Superior temporal gyrus (tissue), 1 donor: ENCODE results near the gene RAMP2.
A peak's percentile ranks its signal among the peaks of the same experiment; 100 is the strongest.
"Not testable (repeated sequence)": the region's sequence is repeated elsewhere in the genome, so short reads cannot be mapped to it uniquely, and the experiment has no call there.

Experiments used
- DNase-seq: peaks from one replicate; pipeline ENCODE4 v3.0.0-alpha.2; 2016; ENCODE audit errors: extremely low spot score

The RAMP2 gene, protein sequence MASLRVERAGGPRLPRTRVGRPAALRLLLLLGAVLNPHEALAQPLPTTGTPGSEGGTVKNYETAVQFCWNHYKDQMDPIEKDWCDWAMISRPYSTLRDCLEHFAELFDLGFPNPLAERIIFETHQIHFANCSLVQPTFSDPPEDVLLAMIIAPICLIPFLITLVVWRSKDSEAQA

DNA sequence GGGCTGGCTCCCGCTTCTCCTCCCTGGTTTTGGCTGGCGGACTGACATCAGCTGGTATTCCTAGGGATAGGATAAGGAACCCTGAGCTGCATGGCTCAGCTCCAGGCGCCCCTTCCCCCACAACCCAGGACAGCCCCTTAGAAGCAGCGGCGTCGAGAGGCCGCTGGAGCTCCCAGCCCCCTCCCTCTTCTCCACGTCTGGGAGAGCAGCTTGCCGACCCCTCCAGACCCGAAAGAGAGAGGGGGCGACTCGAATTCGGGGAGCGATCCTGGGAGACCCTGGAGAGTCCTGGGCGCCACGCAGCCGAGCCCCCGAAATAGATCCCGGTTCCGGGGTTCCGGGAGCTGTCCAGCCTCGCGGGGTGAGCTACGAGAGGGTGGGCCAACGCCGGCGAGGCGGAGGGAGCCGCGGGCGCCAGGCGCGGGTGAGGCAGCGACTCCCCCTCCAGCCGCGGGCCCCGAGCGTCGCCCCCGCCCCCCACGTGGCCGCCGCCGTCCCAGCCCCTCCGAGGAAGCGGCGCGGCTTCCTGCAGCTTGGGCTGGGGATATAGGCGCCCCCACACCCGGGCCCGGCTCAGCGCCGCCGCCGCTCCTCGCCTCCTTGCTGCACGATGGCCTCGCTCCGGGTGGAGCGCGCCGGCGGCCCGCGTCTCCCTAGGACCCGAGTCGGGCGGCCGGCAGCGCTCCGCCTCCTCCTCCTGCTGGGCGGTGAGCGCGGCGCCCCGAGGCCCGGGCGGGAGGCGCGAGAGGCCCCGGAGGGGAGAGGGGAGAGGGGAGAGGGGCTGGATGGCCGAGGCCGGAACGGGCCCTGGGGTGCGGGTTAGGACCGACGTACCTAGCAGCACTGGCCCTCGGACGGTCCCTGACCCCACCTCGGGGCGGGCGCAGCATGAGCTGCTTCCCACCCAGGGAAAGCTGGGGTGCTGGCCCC, at the start of gene RAMP2:
RAMP2 (plus strand) TSS at position 576 of the 930 bp plus-strand sequence; CDS start at position 611, 35 bp downstream.
- DNase-seq: no peak

DNA sequence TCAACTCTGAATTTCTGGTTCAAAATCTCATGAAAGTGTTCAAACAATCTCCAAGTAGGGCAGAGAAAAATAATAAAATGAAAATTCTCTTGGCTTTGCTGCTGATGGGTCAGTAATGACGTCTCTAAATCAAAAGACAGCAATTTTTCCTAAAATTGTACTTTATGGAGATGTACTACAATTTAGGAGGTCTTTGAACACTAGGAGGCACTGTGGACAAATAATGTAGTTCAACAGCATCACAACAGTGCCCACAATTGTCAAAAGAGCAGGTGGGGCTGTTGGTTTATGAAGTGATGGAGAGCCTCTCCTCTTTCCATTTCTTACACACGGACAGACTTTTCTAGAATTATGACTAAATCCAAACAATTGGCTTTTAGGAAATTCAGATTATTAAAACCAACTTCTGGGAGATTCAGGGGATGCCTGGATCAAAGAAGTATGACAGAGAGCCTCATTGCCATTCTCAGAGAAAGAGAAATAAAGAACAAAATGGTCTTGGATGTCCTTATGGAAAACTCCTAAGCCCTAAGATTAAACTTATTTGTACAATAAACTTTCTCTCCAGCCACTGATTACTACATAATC, 39.9 kb upstream of the RAMP2 start:
- peak; percentile 92 for DNase-seq

DNA sequence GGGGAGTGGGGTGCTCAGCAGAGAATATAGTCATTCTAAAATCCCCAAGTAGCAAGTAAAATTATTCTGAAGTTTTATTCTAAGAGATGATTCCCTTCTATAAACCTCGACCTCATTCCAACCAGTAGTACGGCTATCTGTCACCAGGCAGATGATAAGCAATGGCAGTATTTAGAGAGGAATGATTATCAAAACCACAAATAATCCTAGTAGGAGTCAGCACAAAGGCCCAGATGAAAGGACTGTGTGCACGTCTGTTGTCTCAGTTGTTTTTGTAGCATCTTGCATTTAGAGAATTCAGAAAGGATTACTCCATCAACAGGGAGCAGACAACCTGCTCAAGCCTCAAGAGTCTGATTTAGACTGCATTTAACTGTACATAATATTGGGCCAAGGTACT, 37.4 kb upstream of the RAMP2 start:
- DNase-seq: no peak

DNA sequence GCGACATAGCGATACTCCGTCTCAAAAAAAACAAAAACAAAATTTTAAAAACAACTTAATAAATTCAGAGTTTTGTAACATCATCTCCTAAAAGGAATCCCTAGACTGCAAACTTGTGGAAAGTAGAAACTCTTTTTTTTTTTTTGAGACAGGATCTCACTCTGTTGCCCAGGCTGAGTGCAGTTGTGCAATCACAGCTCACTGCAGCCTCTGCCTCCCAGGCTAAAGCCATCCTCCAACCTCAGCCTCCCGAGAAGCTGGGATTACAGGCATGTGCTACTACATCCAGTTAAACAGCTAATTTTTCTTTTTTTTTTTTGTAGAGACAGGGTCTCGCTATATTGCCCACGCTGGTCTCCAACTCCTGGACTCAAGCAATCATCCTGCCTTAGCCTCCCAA, 35.9 kb upstream of the RAMP2 start:
- DNase-seq: no peak

DNA sequence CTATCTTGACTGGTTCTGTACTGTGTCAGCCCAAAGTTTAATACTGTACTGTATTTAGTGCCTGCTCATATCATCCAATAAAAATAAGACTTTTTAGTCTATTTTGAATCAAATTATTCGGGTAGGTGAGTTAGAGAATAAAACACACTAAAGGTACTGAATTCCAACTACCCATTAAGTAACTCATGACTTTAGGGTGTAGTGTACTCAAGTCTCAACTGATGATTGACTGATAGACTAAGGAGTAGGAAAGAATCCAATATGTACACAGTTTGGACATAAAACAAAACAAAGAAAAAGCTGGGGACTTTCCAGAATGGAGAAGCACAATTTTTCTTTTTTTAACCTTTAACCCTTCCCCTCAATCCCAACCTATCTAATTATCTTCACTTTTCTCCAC, 20.3 kb upstream of the RAMP2 start:
- DNase-seq: no peak

DNA sequence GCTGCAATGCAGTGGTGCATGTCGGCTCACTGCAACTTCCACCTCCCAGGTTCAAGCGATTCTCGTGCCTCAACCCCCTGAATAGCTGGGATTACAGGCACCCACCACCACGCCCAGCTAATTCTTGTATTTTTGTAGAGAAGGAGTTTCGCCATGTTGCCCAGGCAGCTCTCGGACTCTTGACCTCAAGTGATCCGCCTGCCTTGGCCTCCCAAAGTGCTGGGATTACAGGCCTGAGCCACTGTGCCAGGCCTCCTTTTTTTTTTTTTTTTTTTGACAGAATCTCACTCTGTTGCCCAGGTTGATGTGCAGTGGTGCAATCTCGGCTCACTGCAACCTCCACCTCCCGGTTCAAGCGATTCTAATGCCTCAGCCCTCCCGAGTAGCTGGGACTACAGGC, 18.1 kb upstream of the RAMP2 start:
- DNase-seq: not testable (repeated sequence)

DNA sequence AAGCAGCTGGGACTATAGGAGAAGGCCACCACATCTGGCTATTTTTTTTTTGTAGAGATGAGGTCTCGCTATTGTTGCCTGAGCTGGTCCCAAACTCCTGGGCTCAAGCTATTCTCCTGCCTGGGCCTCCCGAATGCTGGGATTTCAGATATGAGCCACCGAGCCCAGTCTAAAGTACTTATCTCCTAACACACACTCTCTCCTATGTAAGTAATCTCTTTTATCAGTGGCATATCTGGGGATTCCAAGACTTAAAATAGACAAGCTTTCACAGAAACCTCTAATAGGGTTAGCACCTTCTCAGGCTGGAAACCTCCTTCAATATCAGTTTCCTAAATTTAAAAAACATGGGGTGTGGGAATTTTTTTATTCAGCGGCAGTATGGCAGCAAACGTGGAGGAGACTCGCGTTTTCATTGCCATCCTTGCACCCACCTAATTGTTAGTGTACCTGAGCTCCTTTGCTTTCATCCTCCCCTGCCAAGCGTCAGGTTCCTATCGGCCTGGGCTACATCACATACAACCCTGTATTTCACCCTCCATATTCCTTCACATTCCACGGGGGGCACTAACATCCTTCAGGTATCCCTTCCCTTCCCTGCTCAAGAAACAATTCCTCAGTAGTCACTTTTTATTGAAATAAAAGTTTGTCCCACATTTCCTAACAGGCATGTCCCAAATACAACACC, 17.3 kb upstream of the RAMP2 start:
- DNase-seq: no peak

DNA sequence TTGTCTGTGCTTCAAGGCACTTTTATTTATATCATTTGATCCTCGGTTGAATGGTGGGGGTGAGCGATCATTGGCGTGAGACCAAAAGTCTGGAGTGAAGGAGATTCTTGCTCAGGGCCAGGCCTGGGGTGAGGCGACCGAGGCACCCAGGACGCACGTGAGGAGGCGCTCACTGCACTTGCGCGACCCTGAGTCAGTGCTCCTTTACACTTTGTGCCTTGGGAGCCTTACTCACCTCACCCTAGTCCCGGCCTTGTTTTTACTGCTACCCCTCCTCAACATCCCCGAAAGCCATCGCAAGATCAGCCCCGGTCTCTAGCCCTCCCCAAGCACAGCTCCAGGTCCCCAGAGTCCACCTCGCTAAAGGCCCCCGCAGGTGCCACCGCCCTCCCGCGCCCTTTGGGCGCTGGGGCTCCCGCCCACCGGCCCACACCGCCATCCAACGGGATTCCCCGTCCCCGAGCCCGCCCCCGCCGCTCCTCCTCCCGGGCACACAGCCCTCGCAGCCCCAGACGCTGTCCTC, 16.7 kb upstream of the RAMP2 start:
- peak; percentile 56 for DNase-seq

DNA sequence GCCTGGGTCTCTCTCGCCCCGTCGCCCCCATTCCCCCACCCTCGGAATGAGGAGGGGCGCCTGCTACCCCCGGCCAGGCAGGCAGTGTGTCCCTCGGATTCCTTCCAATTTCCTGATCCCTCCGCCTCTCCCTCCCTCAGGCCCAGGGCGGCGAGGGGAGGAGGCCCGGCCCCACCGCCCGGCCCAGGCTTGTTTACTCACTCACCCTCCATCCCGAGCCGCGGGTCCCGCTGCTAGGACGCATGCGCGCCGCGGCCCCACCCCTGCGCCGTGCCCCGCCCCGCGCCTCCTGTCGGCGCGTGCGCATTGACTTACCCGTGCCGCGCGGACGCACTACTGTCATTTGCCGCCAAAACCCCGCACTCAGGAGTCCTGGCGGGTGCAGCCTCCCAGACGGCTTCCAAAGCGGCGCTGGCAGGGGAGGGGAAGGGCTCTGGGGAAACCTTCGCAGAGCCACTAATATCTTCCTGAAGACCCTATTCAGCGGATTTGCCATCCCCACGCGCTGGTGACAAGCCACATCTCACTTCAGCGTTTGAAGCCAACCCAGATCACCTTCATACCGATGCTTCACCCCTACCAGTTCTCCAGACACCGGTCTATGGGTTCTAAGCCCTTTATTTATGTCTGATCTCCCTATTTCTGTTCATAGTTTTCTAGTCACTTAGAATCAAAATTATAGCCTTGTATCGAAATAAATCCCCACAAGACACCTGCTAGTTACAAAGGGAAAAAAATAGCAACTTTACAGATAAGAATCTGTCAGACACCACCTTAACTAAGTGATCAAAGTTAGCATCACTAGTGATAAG, 16.0 kb upstream of the RAMP2 start, which contains the start of gene EZH1:
EZH1 (minus strand) TSS at position 235 of the 812 bp plus-strand sequence. CDS start 16,099 bp downstream, outside the sequence.
- DNase-seq: peak; percentile 92

DNA sequence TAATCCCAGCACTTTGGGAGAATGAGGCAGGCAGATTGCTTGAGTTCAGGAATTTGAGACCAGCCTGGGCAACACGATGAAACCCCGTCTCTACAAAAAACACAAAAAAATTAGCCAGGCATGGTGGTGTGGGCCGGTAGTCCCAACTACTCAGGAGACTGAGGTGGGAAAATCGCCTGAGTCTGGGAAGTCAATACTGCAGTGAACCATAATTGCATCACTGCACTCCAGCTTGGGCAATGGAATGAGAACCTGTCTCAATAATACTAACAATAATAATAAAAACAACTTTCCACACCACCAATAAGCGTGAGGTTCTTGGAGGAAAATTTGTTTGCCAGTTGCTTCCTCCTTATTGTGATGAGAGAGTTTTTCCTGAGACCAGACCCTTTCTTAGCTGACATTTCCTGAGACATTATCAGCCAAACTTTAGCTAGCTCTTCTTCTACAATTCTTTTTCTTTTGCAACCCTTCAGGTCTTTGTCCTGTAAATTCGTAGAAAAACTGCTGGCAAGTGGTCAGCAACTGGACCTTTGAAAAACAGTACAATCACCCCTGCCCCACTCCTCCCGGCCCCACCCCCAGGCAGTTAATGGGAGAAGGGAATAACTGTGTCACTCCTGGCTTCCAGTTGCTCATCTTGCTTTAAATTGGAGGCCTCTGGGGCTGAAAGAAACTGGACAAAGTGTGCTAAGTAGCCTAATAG, 12.7 kb upstream of the RAMP2 start:
- DNase-seq: no peak

DNA sequence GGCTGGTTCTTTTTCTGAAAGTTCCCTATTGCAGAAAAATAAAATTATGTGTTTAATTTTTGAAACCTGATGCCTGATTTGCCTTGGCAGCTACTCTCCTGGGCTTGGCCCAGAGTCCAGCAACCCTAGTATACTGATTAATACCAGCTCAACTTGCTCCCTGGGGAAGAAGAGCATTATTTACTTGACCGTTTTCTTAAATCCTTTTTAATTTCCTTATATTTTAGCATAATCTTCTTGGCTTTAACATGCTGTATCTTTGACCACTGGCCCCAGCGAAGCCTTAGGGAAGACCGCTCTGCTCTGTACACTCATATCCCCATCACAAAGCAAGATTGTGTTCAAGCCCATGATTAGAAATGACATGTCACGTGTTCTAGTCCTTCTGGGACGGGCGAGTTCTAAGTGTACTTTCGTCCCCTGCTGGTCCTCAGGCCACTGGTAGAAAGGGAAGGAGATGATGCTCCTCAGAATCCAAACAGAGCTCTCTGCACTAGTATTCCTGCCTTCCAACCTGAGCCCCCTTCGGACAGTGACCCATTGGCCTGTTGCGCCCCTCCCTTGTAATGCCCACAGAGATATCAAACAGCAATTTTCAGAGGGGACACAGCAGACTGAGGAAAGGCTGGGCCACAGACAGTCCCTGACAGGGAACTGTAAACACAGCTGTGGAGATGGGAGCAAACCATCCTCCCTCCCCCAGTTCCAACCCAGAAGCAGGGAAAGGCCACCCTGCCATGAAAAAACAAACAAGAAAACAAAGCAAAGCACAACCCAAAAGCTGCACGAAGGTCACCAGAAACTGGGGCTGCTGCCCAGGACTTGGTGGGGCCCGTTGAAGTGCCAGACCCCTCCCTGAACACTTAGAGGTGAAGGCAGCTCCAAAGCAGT, 11.9 kb upstream of the RAMP2 start:
- DNase-seq: peak; percentile 18

DNA sequence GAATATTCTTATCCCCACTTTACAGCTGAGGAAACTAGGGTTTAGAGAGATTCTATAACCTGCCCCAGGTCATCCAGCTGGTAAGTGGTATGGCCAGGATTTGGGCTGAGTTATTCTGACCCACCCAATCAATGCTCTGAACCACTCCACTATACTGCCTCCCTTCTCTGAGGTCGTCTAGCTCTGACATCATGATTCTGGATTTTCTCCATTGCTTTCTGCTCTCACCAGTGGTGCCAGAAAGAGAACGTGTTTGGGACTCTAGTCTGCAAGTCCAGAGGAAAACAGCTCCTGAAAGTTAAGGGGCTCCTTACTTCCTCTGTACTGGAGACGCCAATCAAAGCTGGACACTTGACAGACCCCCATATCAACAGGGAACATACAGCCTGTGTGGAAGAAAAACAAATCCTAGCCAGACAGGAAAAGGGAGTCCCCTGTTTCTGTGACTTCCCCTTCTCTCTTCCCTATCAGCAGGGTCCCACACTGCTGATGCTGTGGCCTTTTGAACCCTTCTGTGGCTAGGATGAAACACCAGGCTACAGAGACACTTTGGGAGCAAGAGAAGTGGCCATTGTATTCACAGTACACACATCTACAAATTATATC, 10.2 kb upstream of the RAMP2 start:
- no peak for DNase-seq

DNA sequence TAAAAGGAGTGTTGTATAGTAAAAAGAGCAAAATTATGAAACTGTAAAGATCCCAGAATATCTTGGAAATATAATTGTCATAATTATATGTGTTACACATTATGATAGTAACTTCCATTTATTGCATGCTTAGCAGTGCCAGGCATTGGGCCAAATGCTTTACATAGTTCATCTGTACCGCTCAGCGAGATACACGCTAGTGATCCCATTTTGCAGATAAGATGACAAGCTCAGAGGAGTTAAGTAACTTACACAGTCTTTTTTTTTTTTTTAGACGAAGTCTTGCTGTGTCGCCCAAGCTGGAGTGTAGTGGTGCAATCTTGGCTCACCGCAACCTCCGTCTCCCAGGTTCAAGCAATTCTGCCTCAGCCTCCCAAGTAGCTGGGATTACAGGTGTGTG, 9.4 kb upstream of the RAMP2 start:
- DNase-seq: no peak

DNA sequence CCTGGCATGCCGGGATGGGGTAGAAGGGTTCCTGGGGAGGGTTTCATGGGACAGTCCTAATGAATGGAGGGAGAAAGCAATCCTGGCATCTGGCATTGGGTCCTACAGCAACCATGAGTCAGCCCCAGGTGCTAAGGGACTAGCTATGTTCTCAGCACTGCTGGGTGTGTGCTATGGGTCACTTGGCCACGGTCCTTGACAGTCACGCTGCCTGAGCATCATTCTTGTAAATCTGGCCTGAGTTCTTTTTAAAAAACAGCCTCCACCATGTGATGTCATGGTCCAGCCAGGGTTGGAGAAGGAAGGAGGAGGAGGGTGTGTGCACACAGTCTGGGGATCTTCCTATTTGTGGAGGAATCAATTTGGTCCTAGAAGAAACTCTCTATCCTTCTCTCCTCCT, 6.2 kb upstream of the RAMP2 start:
- DNase-seq: no peak

DNA sequence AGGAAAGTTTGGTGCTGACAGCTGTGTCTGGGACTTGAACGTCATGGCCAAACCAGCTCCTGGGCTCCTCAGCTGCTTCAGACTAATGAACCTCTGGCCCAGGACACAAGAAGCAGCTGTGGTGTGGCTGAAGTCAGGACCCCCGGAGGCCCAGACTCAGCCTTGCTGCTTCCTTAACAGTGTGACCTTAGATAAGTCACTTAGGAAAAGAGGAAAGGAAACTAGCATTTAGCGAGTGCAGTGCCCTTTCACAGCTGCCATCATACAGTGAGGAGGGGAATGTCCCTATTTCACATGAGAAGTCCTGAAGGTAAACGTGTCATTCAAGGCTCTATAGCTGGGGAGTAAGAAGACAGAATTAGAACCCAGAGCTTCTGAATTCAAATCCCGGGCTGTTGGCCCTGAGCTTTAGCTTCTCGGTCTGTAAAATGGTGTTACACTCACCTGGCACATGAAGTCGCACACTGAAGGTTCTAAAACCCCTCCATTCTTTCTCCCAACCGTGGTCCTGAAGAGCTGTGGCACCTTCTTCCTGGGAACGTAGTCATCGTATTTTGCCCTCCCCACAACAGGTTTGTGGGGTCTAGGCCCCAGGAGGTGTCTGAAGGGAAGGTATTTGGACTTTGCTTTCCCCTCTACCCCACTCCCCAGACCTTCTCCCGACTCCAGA, 910 bp upstream of the RAMP2 start:
- no peak for DNase-seq

DNA sequence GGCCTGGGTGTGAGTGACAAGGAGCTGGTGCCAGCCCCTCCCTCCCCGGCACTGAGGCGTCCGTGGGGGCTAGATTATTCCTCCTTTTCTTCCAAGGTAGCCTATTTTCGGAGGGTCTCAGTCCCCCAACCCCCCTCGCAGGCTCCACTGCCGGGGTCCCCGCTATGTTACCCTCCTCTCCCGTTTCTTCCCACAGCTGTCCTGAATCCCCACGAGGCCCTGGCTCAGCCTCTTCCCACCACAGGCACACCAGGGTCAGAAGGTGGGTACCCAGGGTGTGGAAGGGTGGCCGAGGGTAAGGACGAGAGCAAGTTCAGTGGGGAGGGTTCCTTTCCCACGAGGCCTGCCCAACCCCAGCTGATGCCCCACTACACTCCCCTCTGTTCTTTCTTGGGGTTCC, 611 bp downstream of the RAMP2 start:
- no peak for DNase-seq

DNA sequence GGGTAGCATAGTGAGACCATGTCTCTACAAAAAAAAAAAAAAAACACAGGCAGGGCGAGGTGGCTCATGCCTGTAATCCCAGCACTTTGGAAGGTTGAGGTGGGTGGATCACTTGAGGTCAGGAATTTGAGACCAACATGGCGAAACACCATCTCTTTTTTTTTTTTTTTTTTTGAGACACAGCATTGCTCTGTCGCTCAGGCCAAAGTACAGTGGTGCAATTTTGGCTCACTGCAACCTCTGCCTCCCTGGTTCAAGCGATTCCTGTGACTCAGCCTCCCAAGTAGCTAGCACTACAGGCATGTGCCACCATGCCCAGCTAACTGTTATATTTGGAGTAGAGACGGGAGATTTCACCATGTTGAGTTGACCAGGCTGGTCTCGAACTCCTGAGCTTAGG, 5.1 kb downstream of the RAMP2 start:
- no peak for DNase-seq

DNA sequence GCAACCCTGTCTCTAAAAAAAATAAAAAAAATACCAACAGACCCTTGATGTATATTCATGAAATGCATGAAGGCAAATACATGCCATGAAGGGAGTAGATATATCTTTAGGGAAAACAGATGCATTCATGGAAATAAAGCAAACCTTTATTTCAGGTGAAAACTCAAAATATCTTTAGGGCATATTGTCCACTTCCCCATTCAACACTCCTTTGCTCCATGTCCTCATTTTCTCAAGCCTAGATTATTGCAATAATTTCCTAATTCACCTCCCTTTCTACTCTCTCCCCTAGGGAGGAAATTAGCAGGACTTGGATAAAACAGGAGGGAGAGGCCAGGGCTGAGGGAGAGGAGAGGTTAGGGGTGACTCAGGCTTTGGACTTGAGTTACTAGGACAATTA, 6.5 kb downstream of the RAMP2 start:
- DNase-seq: no peak
